GM19397 (cell line): ENCODE data around the gene TBK1.
"Not testable (repeated sequence)": the region's sequence is repeated elsewhere in the genome, so short reads cannot be mapped to it uniquely, and the experiment has no call there.

ENCODE experiments used
- ATAC-seq: cut with Tn5 transposase; IDR thresholded peaks from one replicate; pipeline ENCODE4 v1.9.1; 2021; ENCODE audit warnings: mild to moderate bottlenecking, moderate library complexity; ENCODE audit not compliant: unreplicated experiment

TBK1 gene

DNA sequence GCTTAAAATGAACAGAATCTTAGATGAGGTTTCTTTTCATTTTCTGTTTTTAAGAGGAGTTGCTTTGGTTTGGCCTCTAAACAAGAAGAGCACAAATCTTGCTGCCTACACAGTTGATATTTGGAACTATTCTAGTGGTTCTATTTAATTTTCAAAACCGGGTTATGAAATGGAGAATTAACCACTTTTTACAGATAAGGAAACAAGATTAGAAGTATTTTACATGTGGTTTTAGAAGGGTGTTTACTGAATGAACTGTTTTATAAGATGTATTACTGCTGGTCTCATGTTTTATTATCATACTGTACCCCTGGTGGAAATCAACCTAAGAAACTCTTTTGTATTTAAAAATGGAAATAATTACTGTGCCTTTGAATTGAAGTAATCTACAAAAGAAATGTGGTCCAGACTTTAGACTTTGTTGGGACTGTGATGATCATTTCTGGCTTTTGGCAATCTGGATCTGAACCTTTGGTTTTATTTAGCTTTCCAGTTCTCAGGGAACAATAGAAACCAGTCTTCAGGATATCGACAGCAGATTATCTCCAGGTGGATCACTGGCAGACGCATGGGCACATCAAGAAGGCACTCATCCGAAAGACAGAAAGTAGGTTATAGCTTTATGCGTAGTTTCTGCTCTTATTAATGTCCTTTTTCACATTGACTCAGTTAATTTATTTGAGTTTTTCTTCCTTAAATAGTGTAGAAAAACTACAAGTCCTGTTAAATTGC, 43.2 kb downstream of the TBK1 start:
- ATAC-seq, result no peak

DNA sequence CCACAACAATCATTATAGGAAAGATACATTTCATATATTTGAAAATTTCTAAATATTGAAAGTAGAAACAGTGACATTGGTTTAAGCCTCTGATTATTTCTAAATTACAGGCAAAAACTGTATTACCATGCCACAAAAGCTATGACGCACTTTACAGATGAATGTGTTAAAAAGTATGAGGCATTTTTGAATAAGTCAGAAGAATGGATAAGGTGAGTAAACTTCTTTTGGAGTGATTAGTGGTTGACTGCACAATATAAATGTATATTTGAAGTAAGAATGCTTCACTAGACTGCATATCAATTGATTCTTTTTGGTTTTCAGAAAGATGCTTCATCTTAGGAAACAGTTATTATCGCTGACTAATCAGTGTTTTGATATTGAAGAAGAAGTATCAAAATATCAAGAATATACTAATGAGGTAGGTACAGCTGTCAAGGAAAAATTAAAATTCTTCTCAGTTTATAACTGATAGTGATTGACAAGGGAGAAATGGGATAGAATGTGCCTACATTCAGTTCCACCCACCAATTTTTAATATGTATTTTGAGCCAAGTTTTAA, 45.0 kb downstream of the TBK1 start:
- no peak for ATAC-seq

DNA sequence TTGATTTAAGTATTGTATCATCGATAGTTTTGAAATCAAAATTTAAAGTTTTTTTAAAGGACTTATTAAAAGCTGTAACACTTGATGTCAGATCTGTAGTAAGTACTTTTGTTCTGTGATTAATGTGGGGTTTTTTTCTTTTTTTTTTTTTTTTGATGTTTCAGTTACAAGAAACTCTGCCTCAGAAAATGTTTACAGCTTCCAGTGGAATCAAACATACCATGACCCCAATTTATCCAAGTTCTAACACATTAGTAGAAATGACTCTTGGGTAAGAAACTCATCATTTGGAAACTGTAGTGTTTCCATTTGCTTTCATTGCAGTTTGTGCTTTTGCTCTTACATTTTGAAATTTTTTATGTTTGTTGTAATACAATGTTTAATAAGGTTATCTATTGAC, 45.6 kb downstream of the TBK1 start:
- no peak for ATAC-seq

DNA sequence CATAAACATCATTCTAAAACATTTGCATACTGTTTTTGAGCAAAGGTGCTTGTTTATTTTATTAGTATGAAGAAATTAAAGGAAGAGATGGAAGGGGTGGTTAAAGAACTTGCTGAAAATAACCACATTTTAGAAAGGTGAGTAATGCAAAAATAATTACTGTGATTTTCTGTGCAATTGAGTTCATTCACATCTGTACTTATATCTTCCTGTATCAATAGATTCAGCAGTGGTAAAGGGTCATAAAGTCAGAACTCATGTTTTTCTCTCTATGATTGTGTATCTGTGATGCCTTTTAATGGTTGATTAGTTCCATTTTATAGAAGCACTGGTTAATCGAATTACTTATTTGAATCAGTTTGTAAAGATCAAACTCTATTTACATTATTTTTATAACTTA, 46.0 kb downstream of the TBK1 start:
- no peak for ATAC-seq

DNA sequence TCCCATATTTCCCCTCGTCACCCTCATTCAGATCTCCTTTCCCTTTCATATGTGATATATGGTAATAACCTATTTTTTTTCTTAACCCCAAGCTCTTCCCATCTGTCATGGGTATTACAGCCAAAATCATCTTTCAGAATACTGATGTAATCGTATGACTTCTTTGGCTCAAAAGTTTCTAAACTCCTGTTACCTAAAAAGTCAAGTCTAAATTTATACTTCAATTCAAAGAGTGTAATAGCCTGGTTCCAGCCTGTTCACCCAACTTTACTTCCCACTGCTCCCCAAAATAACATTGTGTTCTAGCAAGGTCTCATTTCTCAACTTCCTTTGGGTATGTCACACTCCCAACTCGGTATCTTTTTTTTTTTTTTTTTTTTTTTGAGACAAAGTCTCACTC, 48.5 kb downstream of the TBK1 start:
- no peak for ATAC-seq

DNA sequence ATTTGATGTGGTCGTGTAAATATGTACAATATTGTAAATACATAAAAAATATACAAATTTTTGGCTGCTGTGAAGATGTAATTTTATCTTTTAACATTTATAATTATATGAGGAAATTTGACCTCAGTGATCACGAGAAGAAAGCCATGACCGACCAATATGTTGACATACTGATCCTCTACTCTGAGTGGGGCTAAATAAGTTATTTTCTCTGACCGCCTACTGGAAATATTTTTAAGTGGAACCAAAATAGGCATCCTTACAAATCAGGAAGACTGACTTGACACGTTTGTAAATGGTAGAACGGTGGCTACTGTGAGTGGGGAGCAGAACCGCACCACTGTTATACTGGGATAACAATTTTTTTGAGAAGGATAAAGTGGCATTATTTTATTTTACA, 49.6 kb downstream of the TBK1 start:
- no peak for ATAC-seq

DNA sequence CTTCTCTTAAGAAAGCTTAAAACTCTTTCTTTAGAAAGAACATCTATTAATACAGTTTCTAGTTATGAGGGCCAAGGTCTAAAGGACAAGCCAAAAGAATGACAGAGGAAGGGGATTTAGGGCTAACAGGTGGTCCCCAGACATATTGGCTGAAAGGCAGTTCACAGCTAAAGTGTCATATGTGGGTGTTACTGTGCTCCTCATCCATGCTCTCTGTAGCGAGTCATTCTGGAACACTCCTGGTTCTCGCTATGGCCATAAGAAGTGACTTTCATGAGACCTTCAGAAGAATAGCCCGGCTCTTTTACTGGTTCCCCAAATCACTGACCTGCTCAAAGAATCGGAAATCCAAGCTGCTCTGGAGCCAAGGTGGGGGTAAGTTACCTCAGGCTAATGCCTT, 55.0 kb downstream of the TBK1 start:
- no peak for ATAC-seq

DNA sequence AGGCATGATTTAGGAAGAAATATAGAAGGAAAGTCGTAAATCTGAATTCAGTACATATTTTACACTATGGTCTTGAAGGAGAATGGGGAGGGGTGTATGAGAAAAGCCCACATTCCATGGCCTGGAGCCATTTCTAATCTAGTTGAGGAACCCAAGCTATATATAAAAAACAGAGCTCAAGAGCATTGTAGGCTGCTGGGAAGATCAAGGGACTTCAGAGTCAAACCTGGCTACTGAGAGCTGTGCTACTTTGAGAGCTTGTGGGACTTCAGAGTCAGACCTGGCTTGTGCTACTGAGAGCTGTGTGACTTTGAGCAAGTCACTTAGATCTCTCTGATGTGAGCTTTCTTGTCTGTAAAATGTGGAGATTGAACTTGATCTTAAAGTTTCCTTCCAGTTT, 58.7 kb downstream of the TBK1 start:
- ATAC-seq, result no peak

DNA sequence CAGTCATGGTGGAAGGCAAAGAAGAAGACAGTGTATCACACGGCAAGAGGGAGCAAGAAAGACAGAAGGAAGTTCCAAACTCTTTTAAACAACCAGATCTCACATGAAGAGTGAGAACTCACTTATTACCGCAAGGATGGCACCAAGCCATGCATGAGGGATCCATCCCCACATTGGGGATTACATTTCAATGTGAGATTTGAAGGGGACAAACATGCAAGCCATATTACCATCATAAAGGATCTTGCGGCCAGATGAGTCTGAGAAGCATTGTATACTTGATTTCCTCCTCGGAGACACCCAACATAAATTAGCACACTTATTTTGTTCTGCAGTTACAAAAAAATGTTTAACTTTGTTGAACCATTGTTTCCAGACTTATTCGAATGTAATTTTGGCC, 66.5 kb downstream of the TBK1 start:
- ATAC-seq, result no peak

DNA sequence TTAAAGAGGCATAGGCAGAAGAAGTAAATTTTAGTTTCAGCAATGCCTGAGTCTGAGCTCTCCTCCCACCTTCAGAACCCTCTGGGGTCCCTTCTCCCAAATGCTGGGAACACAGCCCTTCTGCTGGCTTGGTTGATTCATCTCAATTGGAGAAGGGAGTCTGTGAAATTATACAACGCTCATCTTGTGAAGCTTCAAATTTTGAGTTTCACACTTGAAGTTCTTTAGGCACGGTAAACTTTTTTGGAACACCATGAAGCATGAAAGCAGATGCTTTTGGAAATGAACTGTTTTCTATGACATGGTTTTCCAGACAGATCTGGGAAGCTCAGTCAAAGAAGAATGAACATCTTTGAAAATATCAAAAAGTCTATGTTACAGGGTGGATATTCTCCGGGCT, 69.9 kb downstream of the TBK1 start:
- no peak for ATAC-seq

DNA sequence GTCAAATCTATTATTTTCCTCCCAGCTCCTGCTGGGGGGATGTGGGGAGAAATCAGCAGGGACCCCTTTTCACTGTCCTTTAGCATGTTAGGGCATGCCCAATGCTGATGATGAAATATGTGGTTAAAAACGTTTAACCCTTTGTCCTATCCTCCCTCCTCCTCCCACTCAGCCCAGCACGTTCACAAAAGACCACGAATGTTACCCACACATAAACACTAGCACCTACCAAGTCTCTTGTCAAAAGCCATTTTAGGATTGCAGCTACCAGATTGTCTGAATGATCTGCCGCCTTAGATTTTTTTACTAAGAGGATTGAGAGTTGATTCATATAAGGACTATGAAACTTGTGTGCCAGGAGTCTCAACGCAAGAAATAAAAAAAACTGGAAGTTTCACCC, 70.4 kb downstream of the TBK1 start:
- ATAC-seq, result no peak

DNA sequence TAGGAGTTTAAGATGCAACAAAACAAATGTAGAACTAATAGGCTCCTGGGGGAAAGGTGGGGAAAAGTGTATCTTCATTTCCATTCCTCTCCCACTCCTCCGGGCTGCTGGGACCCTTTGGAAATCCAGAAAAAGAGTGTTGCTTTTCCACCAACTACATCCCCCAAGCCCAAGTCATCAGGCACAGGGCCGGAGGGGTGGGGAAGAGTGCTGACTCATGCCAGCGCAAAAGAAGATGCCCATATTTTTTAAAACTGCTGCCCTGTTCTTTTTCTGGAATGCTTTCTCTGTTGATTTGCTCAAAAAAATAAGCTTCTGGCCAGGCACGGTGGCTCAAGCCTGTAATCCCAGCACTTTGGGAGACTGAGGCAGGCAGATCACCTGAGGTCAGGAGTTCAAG, 70.9 kb downstream of the TBK1 start:
- no peak for ATAC-seq

DNA sequence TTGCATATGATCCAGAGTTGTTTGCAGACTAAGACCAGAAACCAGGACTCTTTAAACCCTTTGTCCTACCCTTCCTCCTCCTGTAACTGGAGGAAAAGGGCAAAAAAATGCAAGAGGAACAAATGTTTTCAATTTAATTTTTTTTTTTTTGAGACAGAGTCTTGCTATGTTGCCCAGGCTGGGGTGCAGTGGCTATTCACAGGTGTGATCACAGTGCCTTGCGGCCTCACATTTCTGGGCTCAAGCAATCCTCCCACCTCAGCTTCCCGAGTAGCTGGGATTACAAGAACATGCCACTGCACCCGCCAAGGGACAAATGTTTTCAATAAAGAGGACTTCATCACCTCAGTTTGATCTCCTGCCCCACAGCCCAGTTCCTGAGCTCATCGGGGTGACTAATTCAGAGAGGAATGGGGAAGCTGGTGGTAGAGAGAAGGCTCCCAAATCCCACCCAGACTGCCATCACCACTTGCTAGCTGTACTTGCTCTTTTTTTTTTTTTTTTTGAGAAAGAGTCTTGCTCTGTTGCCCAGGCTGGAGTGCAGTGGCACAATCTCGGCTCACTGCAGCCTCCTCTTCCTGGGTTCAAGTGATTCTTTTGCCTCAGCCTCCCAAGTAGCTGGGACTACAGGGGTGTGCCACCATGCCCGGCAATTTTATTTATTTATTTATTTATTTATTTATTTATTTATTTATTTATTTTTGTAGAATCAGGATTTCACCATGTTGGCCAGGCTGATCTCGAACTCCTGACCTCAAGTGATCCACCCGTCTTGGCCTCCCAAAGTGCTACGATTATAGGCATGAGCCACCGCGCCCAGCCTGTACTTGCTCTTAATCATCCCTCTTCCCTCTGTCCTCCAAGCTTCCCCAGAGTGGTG, 71.9 kb downstream of the TBK1 start:
- not testable (repeated sequence) for ATAC-seq

DNA sequence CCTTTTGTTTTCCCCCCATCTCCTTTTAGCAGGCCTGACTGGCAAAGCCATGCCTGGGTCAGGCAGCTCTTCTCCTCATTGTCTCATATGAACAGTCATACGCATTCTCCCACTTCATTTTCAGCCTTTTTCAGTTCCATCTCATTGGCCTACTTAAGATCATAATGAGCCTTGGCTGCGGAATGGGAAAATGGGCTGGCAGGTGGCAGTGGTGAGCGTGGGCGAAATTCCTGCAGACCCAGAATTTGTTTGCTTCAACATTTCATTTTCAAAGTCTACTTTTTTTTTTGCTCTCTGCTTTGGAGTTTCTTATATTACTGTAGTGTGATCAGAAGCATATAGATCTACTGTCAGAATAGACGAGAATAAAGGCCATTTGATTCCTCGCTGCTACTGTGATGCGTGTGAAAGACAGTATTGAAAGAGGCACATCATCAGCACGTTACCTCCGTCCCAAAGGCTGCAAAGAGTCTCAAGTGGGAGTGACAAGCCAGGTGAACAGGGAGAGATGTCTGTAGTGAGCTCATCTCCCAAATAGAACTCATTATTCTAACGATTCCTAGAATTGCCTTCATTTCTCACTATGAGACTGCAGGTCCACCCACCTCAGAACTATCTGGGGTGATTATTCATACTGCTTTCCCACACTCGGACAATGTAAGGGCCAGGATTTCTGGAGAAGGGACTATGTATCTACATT, 73.7 kb downstream of the TBK1 start:
- ATAC-seq, result no peak

DNA sequence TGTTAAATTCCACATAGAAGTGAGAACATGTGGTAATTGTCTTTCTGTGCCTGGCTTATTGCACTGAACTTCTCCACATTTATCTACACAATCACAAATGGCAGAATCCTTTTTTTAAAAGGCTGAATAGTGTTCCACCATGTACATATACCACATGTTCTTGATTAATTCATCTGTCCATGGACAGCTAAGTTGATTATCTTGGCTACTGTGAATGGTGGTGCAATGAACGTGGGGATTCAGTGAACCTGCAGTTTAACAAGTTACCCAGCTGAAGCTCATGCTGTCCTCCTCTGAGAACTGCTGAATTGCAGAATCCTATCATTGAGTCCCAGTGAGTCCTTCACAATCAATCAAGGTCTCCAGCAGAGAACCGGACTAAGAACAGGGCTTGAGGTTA, 74.9 kb downstream of the TBK1 start:
- no peak for ATAC-seq

DNA sequence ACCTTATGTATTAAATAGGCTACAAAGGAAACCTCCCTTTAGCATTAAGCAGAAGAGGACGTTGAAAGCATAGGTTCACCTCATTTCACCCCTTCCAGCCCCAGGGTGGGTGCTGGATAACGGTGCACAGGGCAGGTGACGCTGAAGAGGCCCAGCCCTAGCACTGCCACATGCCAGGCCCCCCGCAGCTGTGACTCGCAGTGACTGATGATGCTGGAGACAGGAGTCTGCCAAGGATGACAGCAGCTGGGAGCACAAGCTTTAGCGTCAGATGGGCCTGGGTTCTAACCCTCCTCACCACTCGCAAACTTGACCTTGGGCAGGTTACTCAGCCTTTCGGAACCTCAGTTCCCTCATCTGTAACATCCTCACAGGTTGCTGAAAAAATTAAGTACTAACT, 76.7 kb downstream of the TBK1 start:
- ATAC-seq, result no peak

DNA sequence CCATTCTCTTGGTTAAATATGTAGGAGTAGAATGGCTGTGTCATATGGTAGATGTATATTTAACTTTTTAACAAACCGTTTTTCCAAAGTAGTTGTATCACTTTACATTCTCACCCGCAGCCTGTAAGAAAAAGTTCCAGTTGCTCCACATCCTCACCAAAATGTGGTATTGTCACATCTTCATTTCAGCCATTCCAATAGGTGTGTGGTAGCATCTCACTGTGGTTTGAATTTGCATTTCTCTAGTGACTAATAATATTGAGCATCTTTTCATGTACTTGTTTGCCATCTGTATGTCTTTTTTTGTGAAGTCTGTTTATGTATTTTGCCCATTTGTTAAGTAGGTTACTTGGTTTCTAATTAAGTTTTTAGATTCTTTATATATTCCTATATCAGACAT, 78.6 kb downstream of the TBK1 start:
- ATAC-seq, result no peak

DNA sequence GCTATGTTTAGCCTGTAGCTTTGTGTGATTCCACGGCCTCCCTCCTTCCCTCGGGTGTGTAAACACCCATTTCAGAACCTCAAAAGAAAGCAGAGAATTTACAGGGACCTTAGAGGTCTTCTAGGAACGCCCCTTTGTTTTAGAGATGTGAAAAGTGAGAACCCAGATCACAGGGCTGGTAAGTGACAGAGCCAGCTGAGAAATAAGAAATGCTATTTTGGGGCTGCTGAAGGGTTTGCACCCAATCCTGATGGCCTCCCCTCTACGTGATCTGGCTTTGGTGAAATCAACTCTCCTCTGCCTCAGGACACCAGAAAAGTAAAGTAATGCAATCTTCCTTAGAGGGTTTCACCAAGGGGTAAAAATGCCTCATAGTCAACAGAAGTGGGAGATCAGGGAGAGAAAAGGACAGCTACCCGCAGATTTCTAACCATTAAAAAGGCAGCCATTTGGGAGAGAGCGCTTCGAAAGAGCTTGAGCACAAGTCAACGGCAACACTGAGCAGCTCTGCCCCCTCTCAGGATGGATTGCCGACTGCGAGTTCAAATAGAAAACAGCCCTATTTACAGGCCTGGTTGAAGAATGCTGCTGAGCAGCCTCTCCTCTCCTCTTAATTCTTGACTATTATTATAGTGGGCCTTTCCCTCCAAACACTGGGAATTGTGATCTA, 79.9 kb downstream of the TBK1 start:
- no peak for ATAC-seq

DNA sequence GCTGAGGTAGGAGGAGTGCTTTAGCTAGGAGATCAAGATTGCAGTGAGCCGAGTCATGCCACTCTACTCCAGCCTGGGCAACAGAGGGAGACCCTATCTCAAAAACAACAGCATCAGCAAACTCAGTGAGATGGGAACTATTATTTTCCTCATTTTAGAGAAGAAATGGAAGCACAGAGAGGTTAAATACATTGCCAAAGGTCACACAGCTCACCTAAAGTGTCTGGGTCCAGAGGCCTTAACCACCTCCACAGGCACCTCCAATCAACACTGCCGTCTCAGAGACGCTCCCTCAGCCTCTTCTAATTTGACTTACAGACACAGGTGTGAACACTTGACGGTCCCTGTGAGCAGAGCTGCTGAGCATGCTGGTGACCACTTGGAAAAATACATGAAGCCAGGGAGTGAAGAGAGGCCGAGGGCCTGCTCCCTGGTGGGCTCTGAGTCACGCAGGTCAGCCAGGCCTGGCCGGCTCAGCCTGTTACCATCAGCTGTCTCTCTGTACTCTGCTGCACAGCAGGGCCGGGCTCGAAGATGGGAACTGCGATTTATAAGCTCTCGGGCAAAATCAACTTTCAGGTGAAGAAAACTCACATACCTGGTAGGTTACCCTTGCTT, 80.9 kb downstream of the TBK1 start:
- no peak for ATAC-seq

DNA sequence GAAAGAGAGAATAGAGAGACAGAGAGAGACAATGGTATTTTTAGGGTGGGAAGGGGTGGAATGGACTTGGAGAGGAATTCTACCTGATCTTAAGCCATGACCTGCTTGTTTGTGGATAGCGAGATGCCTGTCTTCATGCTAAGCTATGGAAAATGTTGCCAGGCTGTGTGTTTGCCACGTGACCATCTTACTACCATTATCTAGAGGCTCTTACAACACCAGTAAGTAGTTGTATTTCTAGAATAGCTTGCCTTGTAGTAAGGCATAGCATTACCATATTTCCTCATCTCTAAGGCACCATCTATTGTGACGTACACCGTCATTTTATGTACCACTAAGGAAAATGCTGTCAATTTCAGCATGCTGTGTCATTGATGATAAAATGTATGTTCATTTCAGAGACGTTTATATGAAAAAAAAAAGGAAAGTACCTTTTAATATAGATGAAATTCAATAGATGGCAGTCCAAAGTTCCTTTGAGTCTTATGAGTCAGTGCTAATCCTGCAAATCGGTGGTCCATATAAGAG, 82.8 kb downstream of the TBK1 start:
- no peak for ATAC-seq
